Astrocyte (in vitro differentiated cells and primary cell): ENCODE results near the gene ZBTB7C. TPM values are rescaled to one million over a fixed set of nuclear protein-coding genes. Genes with fewer than 3 reads are reported as not detected.

Experiments used
- DNase-seq: peaks from one replicate; pipeline ENCODE4 v3.0.0-alpha.2; 2010; ENCODE audit warnings: low read depth
- FAIRE-seq: peaks from 2 replicates; lab custom pipeline; 2011; peaks lifted over from hg19 to GRCh38; lab: Jason Lieb, UNC
- H2AFZ ChIP-seq: 2 replicates; pipeline ENCODE4 v1.6.0; 2012; ENCODE audit warnings: low read depth, low read length, inconsistent platforms
- H3K27ac ChIP-seq: 2 replicates; pipeline ENCODE4 v1.5.1; 2011; ENCODE audit warnings: low read depth, low read length, inconsistent platforms
- H3K27me3 ChIP-seq: 2 replicates; pipeline ENCODE4 v1.6.0; 2011; ENCODE audit warnings: low read length, inconsistent platforms; ENCODE audit not compliant: insufficient read depth
- H3K36me3 ChIP-seq: 2 replicates; pipeline ENCODE4 v1.5.1; 2011; ENCODE audit warnings: low read length, inconsistent platforms; ENCODE audit not compliant: insufficient read depth
- H3K4me1 ChIP-seq: 2 replicates; pipeline ENCODE4 v1.5.1; 2011; ENCODE audit warnings: low read length, inconsistent platforms; ENCODE audit not compliant: insufficient read depth
- H3K4me2 ChIP-seq: 2 replicates; pipeline ENCODE4 v1.6.0; 2012; ENCODE audit warnings: low read length, inconsistent platforms
- H3K4me3 ChIP-seq: 2 replicates; pipeline ENCODE4 v1.5.1; 2011; ENCODE audit warnings: low read depth, mild to moderate bottlenecking, low read length, inconsistent platforms; ENCODE audit not compliant: insufficient read depth
- H3K79me2 ChIP-seq: 2 replicates; pipeline ENCODE4 v1.6.0; 2012; ENCODE audit warnings: mild to moderate bottlenecking, low read length, inconsistent platforms; ENCODE audit not compliant: insufficient read depth
- H3K9ac ChIP-seq: 2 replicates; pipeline ENCODE4 v1.6.0; 2012; ENCODE audit warnings: mild to moderate bottlenecking, low read length, inconsistent platforms
- H3K9me3 ChIP-seq: 2 replicates; pipeline ENCODE4 v1.5.1; 2012; ENCODE audit warnings: low read depth, mild to moderate bottlenecking, low read length, inconsistent platforms; ENCODE audit not compliant: insufficient read depth
- H4K20me1 ChIP-seq: 2 replicates; pipeline ENCODE4 v1.6.0; 2012; ENCODE audit warnings: low read length, inconsistent platforms; ENCODE audit not compliant: insufficient read depth
- H3K27ac Mint-ChIP-seq: one replicate; pipeline ENCODE4 v1.8.0; 2021; ENCODE audit warnings: mild to moderate bottlenecking, mixed read lengths; ENCODE audit not compliant: unreplicated experiment
- H3K27me3 Mint-ChIP-seq: one replicate; pipeline ENCODE4 v1.8.0; 2021; ENCODE audit warnings: low read depth, mixed read lengths; ENCODE audit not compliant: unreplicated experiment
- H3K36me3 Mint-ChIP-seq: one replicate; pipeline ENCODE4 v1.8.0; 2021; ENCODE audit warnings: low read depth, mixed read lengths; ENCODE audit not compliant: unreplicated experiment
- H3K4me1 Mint-ChIP-seq: one replicate; pipeline ENCODE4 v1.8.0; 2021; ENCODE audit warnings: low read depth, mixed read lengths; ENCODE audit not compliant: unreplicated experiment
- H3K4me3 Mint-ChIP-seq: one replicate; pipeline ENCODE4 v1.8.0; 2021; ENCODE audit warnings: mild to moderate bottlenecking, moderate library complexity, mixed read lengths; ENCODE audit not compliant: unreplicated experiment
- H3K9me3 Mint-ChIP-seq: one replicate; pipeline ENCODE4 v1.8.0; 2021; ENCODE audit warnings: mild to moderate bottlenecking, mixed read lengths; ENCODE audit not compliant: unreplicated experiment
- EZH2 ChIP-seq: IDR thresholded peaks from 2 replicates; pipeline ENCODE4 v1.6.1; 2012; ENCODE audit warnings: mild to moderate bottlenecking, low read length, inconsistent platforms; ENCODE audit not compliant: insufficient read depth
- total RNA-seq: library from RNA; stranded (reverse); gene quantifications from 2 replicates; pipeline ENCODE4 v1.2.1, GENCODE V29; 2021
- TF ChIP-seq, protein P1 (sequence below): IDR thresholded peaks from 2 replicates; pipeline ENCODE4 v1.5.1; 2011; ENCODE audit warnings: low read depth, mild to moderate bottlenecking, inconsistent platforms, low read length, moderate library complexity; ENCODE audit not compliant: insufficient read depth

ZBTB7C gene
- total RNA-seq, 1 donor from 2014 or later = 1.0 TPM

DNA sequence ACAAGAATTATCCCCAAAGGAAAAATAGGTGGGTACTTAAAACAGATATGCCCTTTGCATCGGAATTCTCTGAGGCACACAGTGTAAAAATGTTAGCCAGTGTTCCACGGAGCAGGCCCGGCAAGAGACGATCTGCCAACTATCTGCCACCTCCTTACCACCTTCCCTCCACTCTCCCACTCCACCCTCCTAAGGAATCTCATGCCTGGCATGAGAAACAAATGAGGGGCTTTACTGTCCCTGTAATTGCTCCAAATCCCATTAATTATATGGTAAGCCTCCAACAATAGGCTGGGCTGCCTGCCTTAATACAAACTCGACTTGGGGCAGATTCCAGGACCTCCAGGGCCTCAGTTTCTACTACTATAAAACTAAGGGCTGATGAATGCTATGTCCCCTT lies 102.3 kb downstream of the ZBTB7C start:
- H3K36me3 ChIP-seq = no peaks in the 10 kb centered on the region
- no peak overlapping the region for H3K9ac ChIP-seq
- H3K4me1 Mint-ChIP-seq = peaks cover 8% of the 10 kb centered on the region
- H3K27me3 Mint-ChIP-seq = peaks cover 29% of the 10 kb centered on the region
- H3K9me3 ChIP-seq = no peaks in the 10 kb centered on the region
- no peaks in the 10 kb centered on the region for H3K4me1 ChIP-seq
- no peak overlapping the region for H3K4me3 ChIP-seq
- TF ChIP-seq, protein P1, sequence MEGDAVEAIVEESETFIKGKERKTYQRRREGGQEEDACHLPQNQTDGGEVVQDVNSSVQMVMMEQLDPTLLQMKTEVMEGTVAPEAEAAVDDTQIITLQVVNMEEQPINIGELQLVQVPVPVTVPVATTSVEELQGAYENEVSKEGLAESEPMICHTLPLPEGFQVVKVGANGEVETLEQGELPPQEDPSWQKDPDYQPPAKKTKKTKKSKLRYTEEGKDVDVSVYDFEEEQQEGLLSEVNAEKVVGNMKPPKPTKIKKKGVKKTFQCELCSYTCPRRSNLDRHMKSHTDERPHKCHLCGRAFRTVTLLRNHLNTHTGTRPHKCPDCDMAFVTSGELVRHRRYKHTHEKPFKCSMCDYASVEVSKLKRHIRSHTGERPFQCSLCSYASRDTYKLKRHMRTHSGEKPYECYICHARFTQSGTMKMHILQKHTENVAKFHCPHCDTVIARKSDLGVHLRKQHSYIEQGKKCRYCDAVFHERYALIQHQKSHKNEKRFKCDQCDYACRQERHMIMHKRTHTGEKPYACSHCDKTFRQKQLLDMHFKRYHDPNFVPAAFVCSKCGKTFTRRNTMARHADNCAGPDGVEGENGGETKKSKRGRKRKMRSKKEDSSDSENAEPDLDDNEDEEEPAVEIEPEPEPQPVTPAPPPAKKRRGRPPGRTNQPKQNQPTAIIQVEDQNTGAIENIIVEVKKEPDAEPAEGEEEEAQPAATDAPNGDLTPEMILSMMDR = no peak
- no peak for TF ChIP-seq EZH2
- H3K36me3 Mint-ChIP-seq = no peaks in the 10 kb centered on the region
- H3K79me2 ChIP-seq = no peaks in the 10 kb centered on the region
- no peak overlapping the region for H2AFZ ChIP-seq
- no peaks in the 10 kb centered on the region for H3K9me3 Mint-ChIP-seq
- DNase-seq = no peak
- peaks cover 30% of the 10 kb centered on the region for H3K27me3 ChIP-seq
- FAIRE-seq = no peak
- H3K4me3 Mint-ChIP-seq = no peak overlapping the region
- no peak overlapping the region for H3K4me2 ChIP-seq
- H4K20me1 ChIP-seq = no peaks in the 10 kb centered on the region
- H3K27ac Mint-ChIP-seq = no peak overlapping the region
- H3K27ac ChIP-seq = no peak overlapping the region

DNA sequence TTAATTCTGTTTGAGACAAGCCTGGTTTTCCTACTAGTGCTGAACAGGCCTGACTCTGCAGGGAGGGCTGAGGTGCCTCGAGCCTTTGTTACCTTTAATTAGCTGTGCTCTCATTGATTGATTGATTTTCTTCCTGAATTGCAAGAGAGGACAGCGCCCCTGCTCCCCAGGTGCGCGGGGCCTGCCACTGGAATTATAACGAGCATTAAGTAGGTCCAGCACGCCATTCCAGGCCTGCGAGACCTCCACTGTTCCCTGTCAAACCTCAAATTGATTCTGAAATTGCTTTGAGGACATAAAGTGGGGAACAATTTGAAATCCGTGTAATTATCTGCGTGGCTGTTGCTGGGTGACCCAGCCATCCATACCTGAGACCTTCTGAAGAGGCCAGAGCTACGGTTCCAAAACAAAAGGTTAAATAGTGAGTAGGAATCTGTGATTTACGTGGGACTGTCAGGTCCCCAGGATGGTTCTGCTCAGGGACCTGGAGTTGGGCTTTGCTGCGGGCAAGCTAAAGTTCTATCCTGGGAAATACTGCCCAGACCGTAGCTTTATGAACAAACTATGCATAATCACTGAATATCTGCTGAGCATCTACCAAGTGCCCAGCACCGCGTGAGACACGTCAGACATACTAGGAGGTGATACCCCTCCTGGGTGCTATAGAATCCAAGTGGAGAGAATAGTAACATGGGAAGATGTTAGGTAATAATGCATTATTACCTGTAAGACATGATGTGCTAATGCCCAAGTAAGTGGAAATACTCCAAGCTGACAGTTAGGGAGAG lies 104.1 kb downstream of the ZBTB7C start:
- Mint-ChIP-seq H3K27me3 (peaks cover 29% of the 10 kb centered on the region), H3K36me3 (no peaks in the 10 kb centered on the region), H3K9me3 (no peaks in the 10 kb centered on the region), H3K4me1 (peaks cover 13% of the 10 kb centered on the region), H3K4me3 (no peak overlapping the region), H3K27ac (no peak overlapping the region)
- Histone ChIP-seq H3K4me3 (no peak overlapping the region), H2AFZ (no peak overlapping the region), H3K4me2 (no peak overlapping the region), H3K9me3 (no peaks in the 10 kb centered on the region), H3K36me3 (no peaks in the 10 kb centered on the region), H3K9ac (no peak overlapping the region), H3K27ac (no peak overlapping the region), H3K79me2 (no peaks in the 10 kb centered on the region), H3K4me1 (no peaks in the 10 kb centered on the region), H3K27me3 (peaks cover 19% of the 10 kb centered on the region), H4K20me1 (no peaks in the 10 kb centered on the region)
- TF ChIP-seq, protein P1 = no peak
- TF ChIP-seq EZH2 = no peak
- DNase-seq (no peak), FAIRE-seq (no peak)

DNA sequence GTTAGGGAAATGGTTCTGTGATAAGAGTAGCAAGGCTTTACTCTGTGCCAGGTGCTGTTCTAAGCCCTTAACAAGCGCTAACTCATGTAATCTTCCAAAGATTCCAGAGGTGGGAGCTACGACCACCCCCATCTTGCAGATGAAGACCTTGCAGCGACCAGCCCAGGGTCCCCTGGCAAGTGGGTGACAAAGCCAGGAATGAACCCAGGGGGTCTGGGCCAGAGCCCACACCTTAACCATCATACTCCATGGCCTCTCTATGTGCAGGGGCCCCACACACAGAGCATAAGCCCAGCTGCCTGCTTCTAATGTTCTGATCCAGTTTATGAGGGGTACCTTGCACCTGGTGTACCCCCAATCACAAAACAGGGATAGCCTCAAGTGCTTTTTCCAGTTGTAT lies 105.3 kb downstream of the ZBTB7C start:
- Mint-ChIP-seq H3K27me3 (peaks cover 27% of the 10 kb centered on the region), H3K36me3 (peaks cover 1% of the 10 kb centered on the region), H3K4me3 (no peak overlapping the region), H3K9me3 (no peaks in the 10 kb centered on the region), H3K27ac (no peak overlapping the region), H3K4me1 (peaks cover 9% of the 10 kb centered on the region)
- Histone ChIP-seq H3K27me3 (peaks cover 14% of the 10 kb centered on the region), H4K20me1 (no peaks in the 10 kb centered on the region), H3K36me3 (no peaks in the 10 kb centered on the region), H2AFZ (no peak overlapping the region), H3K27ac (no peak overlapping the region), H3K4me2 (no peak overlapping the region), H3K9ac (no peak overlapping the region), H3K4me1 (no peaks in the 10 kb centered on the region), H3K9me3 (no peaks in the 10 kb centered on the region), H3K79me2 (no peaks in the 10 kb centered on the region), H3K4me3 (no peak overlapping the region)
- no peak for DNase-seq
- TF ChIP-seq EZH2 = no peak
- TF ChIP-seq, protein P1 = no peak
- no peak for FAIRE-seq
